A673 (cell line): ENCODE data around the gene SENP2.

Experiments
- CTCF ChIP-seq: fragments of 300-800, 200-600 bp; sonication (generic); conservative IDR thresholded peaks from 2 replicates; pipeline ENCODE4 v1.5.1; 2017; ENCODE audit warnings: low read depth, mild to moderate bottlenecking, antibody characterized with exemption, low read length, moderate library complexity, mixed read lengths
- EZH2 ChIP-seq: fragments of 200-600 bp; sonication (generic); IDR thresholded peaks from 2 replicates; pipeline ENCODE4 v1.6.1; 2017; ENCODE audit warnings: borderline replicate concordance, low read depth, mild to moderate bottlenecking, mixed read lengths, antibody characterized with exemption, low read length; ENCODE audit not compliant: poor library complexity, severe bottlenecking

DNA sequence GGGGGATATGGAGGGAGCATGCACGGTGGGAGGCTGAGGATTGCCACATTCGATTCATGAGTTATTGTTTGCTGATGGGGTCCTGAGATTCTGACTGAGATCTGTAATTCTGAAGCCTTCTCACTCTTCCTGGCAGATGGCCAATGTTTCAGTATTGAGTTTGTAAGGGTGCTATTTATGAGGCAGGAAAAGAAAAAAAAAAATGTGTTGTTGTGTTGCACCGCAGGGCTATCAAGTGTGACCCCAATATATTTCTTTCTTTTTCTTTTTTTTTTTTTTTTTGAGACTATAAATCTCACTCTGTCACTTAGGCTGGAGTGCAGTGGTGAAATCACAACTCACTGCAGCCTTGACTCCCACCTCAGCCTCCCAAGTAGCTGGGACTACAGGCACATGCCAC is 3.2 kb upstream of the SENP2 start:
- TF ChIP-seq CTCF (no peak), EZH2 (no peak)
